C4-2B (cell line): ENCODE results near the gene FLII.

Experiments used
- ZFX ChIP-seq: fragments of 450-650 bp; IDR thresholded peaks from 2 replicates; pipeline ENCODE4 v1.6.1; 2017
- TF ChIP-seq, protein P1 (sequence below): fragments of 450-650 bp; conservative IDR thresholded peaks from 2 replicates; pipeline ENCODE4 v1.5.1; 2017; ENCODE audit warnings: mild to moderate bottlenecking

GRCh38 chr17:18208092-18208491 lies 50.4 kb downstream of the FLII start:
- TF ChIP-seq, protein P1, sequence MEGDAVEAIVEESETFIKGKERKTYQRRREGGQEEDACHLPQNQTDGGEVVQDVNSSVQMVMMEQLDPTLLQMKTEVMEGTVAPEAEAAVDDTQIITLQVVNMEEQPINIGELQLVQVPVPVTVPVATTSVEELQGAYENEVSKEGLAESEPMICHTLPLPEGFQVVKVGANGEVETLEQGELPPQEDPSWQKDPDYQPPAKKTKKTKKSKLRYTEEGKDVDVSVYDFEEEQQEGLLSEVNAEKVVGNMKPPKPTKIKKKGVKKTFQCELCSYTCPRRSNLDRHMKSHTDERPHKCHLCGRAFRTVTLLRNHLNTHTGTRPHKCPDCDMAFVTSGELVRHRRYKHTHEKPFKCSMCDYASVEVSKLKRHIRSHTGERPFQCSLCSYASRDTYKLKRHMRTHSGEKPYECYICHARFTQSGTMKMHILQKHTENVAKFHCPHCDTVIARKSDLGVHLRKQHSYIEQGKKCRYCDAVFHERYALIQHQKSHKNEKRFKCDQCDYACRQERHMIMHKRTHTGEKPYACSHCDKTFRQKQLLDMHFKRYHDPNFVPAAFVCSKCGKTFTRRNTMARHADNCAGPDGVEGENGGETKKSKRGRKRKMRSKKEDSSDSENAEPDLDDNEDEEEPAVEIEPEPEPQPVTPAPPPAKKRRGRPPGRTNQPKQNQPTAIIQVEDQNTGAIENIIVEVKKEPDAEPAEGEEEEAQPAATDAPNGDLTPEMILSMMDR = no peak
- no peak for TF ChIP-seq ZFX
